Hepatocyte (in vitro differentiated cells): ENCODE results near the gene EBF4. TPM values are rescaled to one million over a fixed set of nuclear protein-coding genes. Genes with fewer than 3 reads are reported as not detected.

ENCODE experiments used
- DNase-seq: peaks from one replicate; pipeline ENCODE4 v3.0.0-alpha.2; 2016; ENCODE audit warnings: low spot score
- H2AFZ ChIP-seq: fragments of 200-600 bp; sonication (generic); 2 replicates; pipeline ENCODE4 v1.6.0; 2016; ENCODE audit warnings: antibody characterized with exemption, mild to moderate bottlenecking
- H3K27ac ChIP-seq: fragments of 200-600 bp; sonication (generic); 2 replicates; pipeline ENCODE4 v1.5.1; 2016; ENCODE audit warnings: mild to moderate bottlenecking
- H3K27me3 ChIP-seq: fragments of 200-600 bp; sonication (generic); 2 replicates; pipeline ENCODE4 v1.6.1; 2016
- H3K36me3 ChIP-seq: fragments of 200-600 bp; sonication (generic); replicated peaks from 2 replicates; pipeline ENCODE4 v1.5.1; 2016; ENCODE audit warnings: low read depth; ENCODE audit not compliant: insufficient read depth
- H3K4me1 ChIP-seq: fragments of 200-600 bp; sonication (generic); 2 replicates; pipeline ENCODE4 v1.5.1; 2016; ENCODE audit warnings: mild to moderate bottlenecking, moderate library complexity; ENCODE audit not compliant: insufficient read depth
- H3K4me2 ChIP-seq: fragments of 200-600 bp; sonication (generic); 2 replicates; pipeline ENCODE4 v1.6.0; 2016
- H3K4me3 ChIP-seq: fragments of 200-600 bp; sonication (generic); 2 replicates; pipeline ENCODE4 v1.5.1; 2016; ENCODE audit warnings: mild to moderate bottlenecking
- H3K79me2 ChIP-seq: fragments of 200-600 bp; sonication (generic); 2 replicates; pipeline ENCODE4 v1.6.0; 2017; ENCODE audit warnings: mild to moderate bottlenecking
- H3K9me2 ChIP-seq: fragments of 200-600 bp; sonication (generic); replicated peaks from 2 replicates; pipeline ENCODE4 v1.6.0; 2017; ENCODE audit warnings: mild to moderate bottlenecking; ENCODE audit not compliant: insufficient read depth
- H3K9me3 ChIP-seq: fragments of 200-600 bp; sonication (generic); 2 replicates; pipeline ENCODE4 v1.5.1; 2016; ENCODE audit warnings: low read depth, mild to moderate bottlenecking
- H4K20me1 ChIP-seq: fragments of 200-600 bp; sonication (generic); 2 replicates; pipeline ENCODE4 v1.6.0; 2016; ENCODE audit warnings: mild to moderate bottlenecking; ENCODE audit not compliant: insufficient read depth, poor library complexity, severe bottlenecking
- EZH2 ChIP-seq: fragments of 200-600 bp; sonication (generic); IDR thresholded peaks from 2 replicates; pipeline ENCODE4 v1.6.1; 2016; ENCODE audit warnings: antibody characterized with exemption, mild to moderate bottlenecking, borderline replicate concordance
- EZH2phosphoT487 ChIP-seq: fragments of 200-600 bp; sonication (generic); IDR thresholded peaks from one replicate; pipeline ENCODE4 v1.6.1; 2018; ENCODE audit warnings: antibody characterized with exemption, mild to moderate bottlenecking, low read depth, moderate library complexity; ENCODE audit not compliant: unreplicated experiment, severe bottlenecking
- WGBS: methylation state at CpG from one replicate; pipeline ENCODE4 v1.1.6; 2016; ENCODE audit warnings: low lambda C conversion rate; ENCODE audit errors: missing lambda C conversion rate; 5-methylcytosine and 5-hydroxymethylcytosine counted together
- polyA plus RNA-seq: library from polyadenylated mRNA; unstranded; fragments of >200 nt; fragmentation: Nextera tagmentation; extraction: Ambion mirVana; gene quantifications from 2 replicates; pipeline ENCODE4 v1.2.1, GENCODE V29; 2016
- total RNA-seq: library from RNA; depleted of rRNA; stranded (reverse); fragments of >200 nt; gene quantifications from 2 replicates; pipeline ENCODE4 v1.2.3, GENCODE V29; 2014
- TF ChIP-seq, protein P1 (sequence below): fragments of 200-600 bp; sonication (generic); IDR thresholded peaks from 2 replicates; pipeline ENCODE4 v1.5.1; 2016; ENCODE audit warnings: antibody characterized with exemption, mild to moderate bottlenecking; ENCODE audit not compliant: poor library complexity

The EBF4 gene
- total and polyA plus RNA-seq, 2 experiments from 2014 or later: 10.7 to 17.9 TPM

DNA sequence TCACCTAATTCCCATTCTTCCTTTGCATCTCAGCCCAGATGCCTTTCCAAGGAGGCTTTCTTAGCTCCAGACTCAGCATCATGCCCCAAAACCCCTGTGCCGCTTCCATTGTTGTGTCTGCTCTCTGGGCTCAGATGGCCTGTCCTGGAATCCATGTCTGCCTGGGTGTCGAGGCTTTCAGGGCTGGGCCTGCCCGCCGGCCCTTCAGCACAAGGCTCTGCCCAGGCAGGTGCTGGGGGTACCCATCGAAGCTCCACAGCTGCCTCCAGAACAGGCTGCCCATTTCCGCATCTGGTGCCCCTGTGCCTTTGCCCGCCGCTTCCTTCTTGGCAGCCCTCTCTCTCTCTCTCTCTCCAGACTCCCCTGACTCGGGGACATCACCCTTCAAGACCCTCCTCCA is 106.7 kb downstream of the EBF4 start:
- no peaks in the 10 kb centered on the region for H4K20me1 ChIP-seq
- WGBS: 65% methylated on average over 9 of the region's 9 CpGs
- peaks cover 3% of the 10 kb centered on the region for H3K4me1 ChIP-seq
- DNase-seq: no peak
- H2AFZ ChIP-seq: no peak overlapping the region
- H3K27me3 ChIP-seq: peaks cover 46% of the 10 kb centered on the region
- peak overlapping the region; percentile 89 for H3K27ac ChIP-seq
- H3K4me3 ChIP-seq: no peak overlapping the region
- no peaks in the 10 kb centered on the region for H3K9me2 ChIP-seq
- TF ChIP-seq EZH2 (no peak), EZH2phosphoT487 (no peak)
- TF ChIP-seq, protein P1, sequence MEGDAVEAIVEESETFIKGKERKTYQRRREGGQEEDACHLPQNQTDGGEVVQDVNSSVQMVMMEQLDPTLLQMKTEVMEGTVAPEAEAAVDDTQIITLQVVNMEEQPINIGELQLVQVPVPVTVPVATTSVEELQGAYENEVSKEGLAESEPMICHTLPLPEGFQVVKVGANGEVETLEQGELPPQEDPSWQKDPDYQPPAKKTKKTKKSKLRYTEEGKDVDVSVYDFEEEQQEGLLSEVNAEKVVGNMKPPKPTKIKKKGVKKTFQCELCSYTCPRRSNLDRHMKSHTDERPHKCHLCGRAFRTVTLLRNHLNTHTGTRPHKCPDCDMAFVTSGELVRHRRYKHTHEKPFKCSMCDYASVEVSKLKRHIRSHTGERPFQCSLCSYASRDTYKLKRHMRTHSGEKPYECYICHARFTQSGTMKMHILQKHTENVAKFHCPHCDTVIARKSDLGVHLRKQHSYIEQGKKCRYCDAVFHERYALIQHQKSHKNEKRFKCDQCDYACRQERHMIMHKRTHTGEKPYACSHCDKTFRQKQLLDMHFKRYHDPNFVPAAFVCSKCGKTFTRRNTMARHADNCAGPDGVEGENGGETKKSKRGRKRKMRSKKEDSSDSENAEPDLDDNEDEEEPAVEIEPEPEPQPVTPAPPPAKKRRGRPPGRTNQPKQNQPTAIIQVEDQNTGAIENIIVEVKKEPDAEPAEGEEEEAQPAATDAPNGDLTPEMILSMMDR: no peak
- peak overlapping the region; percentile 81 for H3K4me2 ChIP-seq
- H3K9me3 ChIP-seq: no peaks in the 10 kb centered on the region
- no peaks in the 10 kb centered on the region for H3K79me2 ChIP-seq
- no peaks in the 10 kb centered on the region for H3K36me3 ChIP-seq

DNA sequence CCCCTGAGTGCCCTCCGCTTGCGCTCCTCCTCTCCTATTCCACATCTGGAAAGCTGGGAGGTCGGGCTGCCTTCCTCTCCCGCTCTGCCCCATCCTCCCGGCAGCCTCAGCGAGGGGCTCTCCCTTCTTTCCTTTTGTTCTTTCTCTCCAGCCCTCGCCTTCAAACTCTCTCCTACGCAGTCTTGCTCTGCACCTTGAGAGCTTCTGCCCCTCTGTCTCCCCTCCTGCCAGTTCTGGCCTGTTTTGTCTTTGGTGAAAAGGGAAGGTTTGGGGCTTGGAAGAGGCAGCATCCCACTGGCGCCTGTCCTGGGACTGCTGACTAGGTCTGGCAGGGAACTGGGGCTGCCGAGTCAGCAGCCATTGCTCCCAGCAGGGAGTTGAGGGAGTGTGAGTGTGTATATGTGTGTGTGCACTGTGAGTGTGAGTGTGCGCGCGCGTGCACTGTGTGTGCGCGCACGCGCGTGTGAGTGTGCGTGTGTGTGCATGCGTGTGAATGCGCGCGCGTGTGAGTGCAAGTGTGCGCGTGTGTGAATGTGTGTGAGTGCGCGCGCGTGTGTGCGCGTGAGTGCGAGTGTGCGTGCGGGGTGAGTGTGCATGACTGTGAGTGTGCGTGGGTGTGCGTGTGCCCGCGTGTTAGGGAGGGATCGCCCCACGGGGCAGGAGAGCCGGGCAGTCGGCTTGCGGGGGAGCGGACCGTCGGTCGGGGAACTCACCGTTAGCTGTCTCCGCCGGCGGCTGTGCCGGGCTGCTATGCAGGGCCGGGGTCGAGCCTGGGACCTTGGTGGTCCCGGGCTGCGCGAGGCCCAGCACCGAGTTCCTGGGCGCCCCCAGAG is 107.3 kb downstream of the EBF4 start:
- H2AFZ ChIP-seq: peak overlapping the region; percentile 94
- H3K4me1 ChIP-seq: peaks cover 3% of the 10 kb centered on the region
- H4K20me1 ChIP-seq: no peaks in the 10 kb centered on the region
- H3K9me3 ChIP-seq: no peaks in the 10 kb centered on the region
- H3K27me3 ChIP-seq: peaks cover 52% of the 10 kb centered on the region
- H3K4me3 ChIP-seq: peak overlapping the region; percentile 55
- H3K9me2 ChIP-seq: no peaks in the 10 kb centered on the region
- no peaks in the 10 kb centered on the region for H3K79me2 ChIP-seq
- H3K4me2 ChIP-seq: peak overlapping the region; percentile 81
- 7% methylated on average over 30 of the region's 61 CpGs for WGBS
- TF ChIP-seq EZH2phosphoT487 (no peak), EZH2 (no peak)
- TF ChIP-seq, protein P1: no peak
- H3K27ac ChIP-seq: peak overlapping the region; percentile 89
- H3K36me3 ChIP-seq: no peaks in the 10 kb centered on the region
- peak; percentile 28 for DNase-seq

DNA sequence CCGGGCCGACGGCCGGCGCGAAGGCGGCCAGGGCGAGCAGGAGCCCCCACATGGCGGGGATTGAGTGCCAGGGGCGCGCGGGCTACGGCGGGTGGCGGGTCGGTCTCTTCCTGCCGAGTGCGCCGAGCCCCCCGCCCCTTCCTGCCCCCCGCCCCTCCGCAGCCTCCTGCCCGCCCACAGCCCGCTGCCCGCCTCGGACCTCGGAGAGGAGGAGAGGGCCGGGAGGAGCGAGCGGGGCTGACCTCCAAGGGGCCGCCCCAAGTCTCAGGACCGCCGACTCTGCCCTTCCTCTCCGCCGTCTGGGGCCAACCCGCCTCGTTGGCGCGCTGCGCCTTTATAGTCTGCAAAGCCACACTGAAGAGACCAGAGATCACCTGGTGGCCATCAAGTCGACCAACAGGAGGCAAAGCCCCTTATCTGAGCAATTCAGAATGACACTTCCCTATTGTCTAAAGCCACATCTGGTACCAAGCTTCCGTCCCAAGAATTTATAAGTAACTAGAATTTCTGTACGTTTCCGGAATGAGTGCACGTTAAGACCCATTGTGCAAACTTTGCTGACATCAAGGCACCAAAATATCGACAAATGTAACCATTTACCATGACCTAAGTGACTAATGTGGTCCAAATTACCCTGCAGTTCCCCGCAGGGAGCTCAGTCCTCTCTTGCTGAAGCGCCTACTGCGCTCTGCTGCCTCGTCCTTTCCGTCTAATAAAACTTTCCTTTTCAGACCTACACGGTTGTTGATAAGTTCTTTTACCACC is 108.1 kb downstream of the EBF4 start, which contains the start of gene CPXM1:
TSS of gene CPXM1 (minus strand) at position 107 of the 765 bp plus-strand sequence. CDS start at position 52, 55 bp downstream.
- peak within 1 kb of the TSS; percentile 94 for H2AFZ ChIP-seq
- H3K4me2 ChIP-seq: peak within 1 kb of the TSS; percentile 81
- no peaks in the 10 kb centered on the region for H3K36me3 ChIP-seq
- no peaks in the 10 kb centered on the region for H3K9me3 ChIP-seq
- peak within 1 kb of the TSS; percentile 55 for H3K4me3 ChIP-seq
- DNase-seq: peak; percentile 55
- H4K20me1 ChIP-seq: no peaks in the 10 kb centered on the region
- peaks cover 60% of the 10 kb centered on the region for H3K27me3 ChIP-seq
- no peaks in the 10 kb centered on the region for H3K79me2 ChIP-seq
- H3K27ac ChIP-seq: peak within 1 kb of the TSS; percentile 89
- TF ChIP-seq, protein P1: no peak
- TF ChIP-seq EZH2: no peak
- no peak for TF ChIP-seq EZH2phosphoT487
- no peaks in the 10 kb centered on the region for H3K9me2 ChIP-seq
- 2% methylated on average over 22 of the region's 52 CpGs for WGBS
- peaks cover 3% of the 10 kb centered on the region for H3K4me1 ChIP-seq
